Large intestine (tissue), 12 donors: ENCODE measurements around the gene GUF1. TPM values are rescaled to one million over a fixed set of nuclear protein-coding genes. Genes with fewer than 3 reads are reported as not detected.

Experiments
- DNase-seq, 2 donors: peaks; one replicate each; pipeline versions ENCODE4 v3.0.0 to v3.0.0-alpha.2; 2013
- H3K27ac ChIP-seq: one replicate; pipeline ENCODE4 v1.5.1; 2013; ENCODE audit warnings: low read length
- H3K27me3 ChIP-seq: 2 replicates; pipeline ENCODE4 v1.6.1; 2013; ENCODE audit warnings: low read length; ENCODE audit not compliant: control insufficient read depth, insufficient read depth
- H3K36me3 ChIP-seq: 2 replicates; pipeline ENCODE4 v1.6.1; 2013; ENCODE audit warnings: low read length; ENCODE audit not compliant: control insufficient read depth, insufficient read depth
- H3K4me1 ChIP-seq: one replicate; pipeline ENCODE4 v1.6.1; 2013; ENCODE audit warnings: low read length; ENCODE audit not compliant: control insufficient read depth, insufficient read depth
- H3K4me3 ChIP-seq: one replicate; pipeline ENCODE4 v1.5.1; 2013; ENCODE audit warnings: low read length
- H3K9me3 ChIP-seq: one replicate; pipeline ENCODE4 v1.6.1; 2013; ENCODE audit warnings: mild to moderate bottlenecking, low read depth, low read length, moderate library complexity; ENCODE audit not compliant: control insufficient read depth
- WGBS: methylation state at CpG from one replicate; pipeline ENCODE4 v1.1.5; 2013; ENCODE audit warnings: low lambda C conversion rate; ENCODE audit not compliant: insufficient coverage; 5-methylcytosine and 5-hydroxymethylcytosine counted together
- long read RNA-seq, 11 donors: transcript quantifications; one replicate each; lab custom pipeline, GENCODE V29; 2026
- polyA plus RNA-seq: library from polyadenylated mRNA; unstranded; fragments of 120-200 nt; gene quantifications from one replicate; pipeline ENCODE4 v1.2.1, GENCODE V29; 2013

The GUF1 gene
- 30.0 TPM for polyA plus RNA-seq
- long read RNA-seq, donor 1, full-length matches to known transcripts: 2 of 2 reads
- long read RNA-seq, donor 1, partial matches to known transcripts: 0 of 2 reads
- long read RNA-seq, donor 1, other reads (novel, unspliced or antisense): 0 of 2 reads
- long read RNA-seq, donor 2, full-length matches to known transcripts: 9 of 21 reads
- long read RNA-seq, donor 2, partial matches to known transcripts: 6 of 21 reads
- long read RNA-seq, donor 2, other reads (novel, unspliced or antisense): 6 of 21 reads
- long read RNA-seq, donor 3, full-length matches to known transcripts: 6 of 6 reads
- long read RNA-seq, donor 3, partial matches to known transcripts: 0 of 6 reads
- long read RNA-seq, donor 3, other reads (novel, unspliced or antisense): 0 of 6 reads
- long read RNA-seq, donor 4: 0 reads
- long read RNA-seq, donor 5, partial matches to known transcripts: 5 of 5 reads
- long read RNA-seq, donor 5, other reads (novel, unspliced or antisense): 0 of 5 reads
- long read RNA-seq, donor 6: 0 reads
- long read RNA-seq, donor 7: 0 reads
- long read RNA-seq, donor 8, full-length matches to known transcripts: 2 of 7 reads
- long read RNA-seq, donor 8, partial matches to known transcripts: 5 of 7 reads
- long read RNA-seq, donor 8, other reads (novel, unspliced or antisense): 0 of 7 reads
- long read RNA-seq, donor 9: 0 reads
- long read RNA-seq, donor 10, full-length matches to known transcripts: 5 of 25 reads
- long read RNA-seq, donor 10, partial matches to known transcripts: 14 of 25 reads
- long read RNA-seq, donor 10, other reads (novel, unspliced or antisense): 6 of 25 reads
- long read RNA-seq, donor 11, full-length matches to known transcripts: 2 of 2 reads
- long read RNA-seq, donor 11, partial matches to known transcripts: 0 of 2 reads
- long read RNA-seq, donor 11, other reads (novel, unspliced or antisense): 0 of 2 reads

- peak within 1 kb of the TSS; percentile 65 for H3K4me3 ChIP-seq
- WGBS: 0% methylated on average over 1 of the region's 57 CpGs
Observed at GRCh38 chr4:44678094-44679041, at the start of gene GUF1. TSS of gene GUF1 (plus strand) at chr4:44678420. CDS start at chr4:44678623, 203 bp downstream.

GRCh38 chr4:44629280-44629866 lies 48.8 kb upstream of the GUF1 start:
- DNase-seq: peak; percentile 7 to 21
- H3K4me3 ChIP-seq: no peak overlapping the region
- H3K36me3 ChIP-seq: no peaks in the 10 kb centered on the region
- WGBS: 0% methylated on average over 1 of the region's 2 CpGs
- H3K4me1 ChIP-seq: no peaks in the 10 kb centered on the region
- H3K27ac ChIP-seq: no peak overlapping the region
- H3K27me3 ChIP-seq: no peaks in the 10 kb centered on the region
- H3K9me3 ChIP-seq: no peaks in the 10 kb centered on the region

More at GRCh38 chr4:44678094-44679041, at the start of gene GUF1:
- H3K36me3 ChIP-seq: peaks cover 7% of the 10 kb centered on the region
- peak within 1 kb of the TSS; percentile 85 for H3K27ac ChIP-seq
- no peaks in the 10 kb centered on the region for H3K4me1 ChIP-seq
- peak; percentile 95 to 97 for DNase-seq
- no peaks in the 10 kb centered on the region for H3K9me3 ChIP-seq
- H3K27me3 ChIP-seq: no peaks in the 10 kb centered on the region

- Histone ChIP-seq H3K4me3 (no peak overlapping the region), H3K27ac (no peak overlapping the region), H3K27me3 (no peaks in the 10 kb centered on the region), H3K36me3 (no peaks in the 10 kb centered on the region), H3K4me1 (no peaks in the 10 kb centered on the region), H3K9me3 (no peaks in the 10 kb centered on the region)
- DNase-seq: no peak
- 61% methylated on average over 3 of the region's 4 CpGs for WGBS
Observed at GRCh38 chr4:44632089-44632488, 46.1 kb upstream of the GUF1 start.

- H3K4me1 ChIP-seq: no peaks in the 10 kb centered on the region
- DNase-seq: no peak
- 40% methylated on average over 1 of the region's 8 CpGs for WGBS
- no peak overlapping the region for H3K4me3 ChIP-seq
- no peaks in the 10 kb centered on the region for H3K9me3 ChIP-seq
- no peaks in the 10 kb centered on the region for H3K36me3 ChIP-seq
- no peaks in the 10 kb centered on the region for H3K27me3 ChIP-seq
- no peak overlapping the region for H3K27ac ChIP-seq
Observed at GRCh38 chr4:44632733-44633132, 45.5 kb upstream of the GUF1 start.

GRCh38 chr4:44638091-44638490 lies 40.1 kb upstream of the GUF1 start:
- Histone ChIP-seq H3K4me3 (no peak overlapping the region), H3K27me3 (no peaks in the 10 kb centered on the region), H3K9me3 (no peaks in the 10 kb centered on the region), H3K36me3 (no peaks in the 10 kb centered on the region), H3K27ac (no peak overlapping the region), H3K4me1 (no peaks in the 10 kb centered on the region)
- DNase-seq: no peak
- 100% methylated on average over 2 of the region's 4 CpGs for WGBS

GRCh38 chr4:44646151-44646550 lies 32.1 kb upstream of the GUF1 start:
- no peak for DNase-seq

GRCh38 chr4:44651425-44651824 lies 26.8 kb upstream of the GUF1 start, which contains the start of gene YIPF7:
TSS of gene YIPF7 (minus strand) at chr4:44651625. CDS start at chr4:44650100, 1,525 bp downstream.
- Histone ChIP-seq H3K27ac (no peak within 1 kb of the TSS), H3K4me1 (no peaks in the 10 kb centered on the region), H3K9me3 (no peaks in the 10 kb centered on the region), H3K4me3 (no peak within 1 kb of the TSS), H3K36me3 (no peaks in the 10 kb centered on the region), H3K27me3 (no peaks in the 10 kb centered on the region)
- WGBS: no CpG with 5 or more reads among the region's 1 CpG
- no peak for DNase-seq

More at GRCh38 chr4:44646151-44646550, 32.1 kb upstream of the GUF1 start:
- H3K27ac ChIP-seq: no peak overlapping the region
- H3K9me3 ChIP-seq: no peaks in the 10 kb centered on the region
- H3K4me3 ChIP-seq: no peak overlapping the region
- no peaks in the 10 kb centered on the region for H3K36me3 ChIP-seq
- no peaks in the 10 kb centered on the region for H3K27me3 ChIP-seq
- H3K4me1 ChIP-seq: no peaks in the 10 kb centered on the region
- WGBS: no CpG with 5 or more reads among the region's 1 CpG

GRCh38 chr4:44652002-44652401 lies 26.2 kb upstream of the GUF1 start:
- Histone ChIP-seq H3K4me3 (no peak overlapping the region), H3K4me1 (no peaks in the 10 kb centered on the region), H3K27me3 (no peaks in the 10 kb centered on the region), H3K9me3 (no peaks in the 10 kb centered on the region), H3K27ac (no peak overlapping the region), H3K36me3 (no peaks in the 10 kb centered on the region)
- no CpG with 5 or more reads among the region's 1 CpG for WGBS
- DNase-seq: no peak

- H3K27me3 ChIP-seq: no peaks in the 10 kb centered on the region
- no peaks in the 10 kb centered on the region for H3K9me3 ChIP-seq
- no peaks in the 10 kb centered on the region for H3K4me1 ChIP-seq
- H3K27ac ChIP-seq: no peak overlapping the region
- H3K4me3 ChIP-seq: no peak overlapping the region
- no peak for DNase-seq
- H3K36me3 ChIP-seq: no peaks in the 10 kb centered on the region
- no CpG with 5 or more reads among the region's 3 CpGs for WGBS
Observed at GRCh38 chr4:44660396-44660795, 17.8 kb upstream of the GUF1 start.
